Measurements from ENCODE around the gene CFAP61.
A peak's percentile ranks its signal among the peaks of the same experiment; 100 is the strongest.
"Not testable (repeated sequence)": the region's sequence is repeated elsewhere in the genome, so short reads cannot be mapped to it uniquely, and the experiment has no call there.

Gene CFAP61

DNA sequence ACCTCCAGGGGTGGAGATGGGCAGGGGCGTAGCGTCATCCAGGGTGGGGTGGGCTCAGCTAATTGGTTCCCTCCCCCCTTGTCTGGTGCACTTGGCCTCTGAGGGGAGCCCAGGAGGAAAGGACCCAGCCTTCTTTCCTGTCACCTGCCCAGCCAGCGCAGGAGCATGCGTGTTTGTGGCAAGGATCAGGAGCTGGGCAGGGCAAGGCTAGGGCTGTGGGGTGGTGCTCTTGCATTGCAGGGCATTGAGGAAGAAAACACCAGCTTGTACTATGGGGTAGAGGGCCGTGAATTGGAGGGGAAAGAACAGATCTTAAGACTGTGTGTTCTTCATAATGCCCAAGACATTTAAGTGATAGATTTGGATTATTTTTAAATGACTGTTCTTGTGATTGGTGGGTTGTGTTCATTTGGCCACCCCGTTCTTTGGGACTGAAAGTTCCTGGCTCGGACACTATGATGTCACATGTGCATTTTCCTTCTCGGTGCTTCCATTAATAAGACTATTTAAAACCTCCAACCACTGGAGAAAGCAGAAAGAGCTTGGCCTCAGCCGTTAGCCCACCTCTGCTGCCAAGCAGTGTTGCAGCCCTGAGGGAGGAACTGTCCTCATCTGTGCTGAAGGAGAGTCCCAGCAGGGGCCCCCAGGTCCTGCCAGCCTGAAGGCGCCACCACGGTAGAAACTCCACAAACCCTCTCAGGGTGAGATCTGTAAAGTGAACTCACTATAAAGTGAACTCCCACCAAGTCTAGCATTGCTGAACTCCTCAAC, 179.4 kb downstream of the CFAP61 start:
- no peak for DNase-seq (ENCODE audit: low spot score)

DNA sequence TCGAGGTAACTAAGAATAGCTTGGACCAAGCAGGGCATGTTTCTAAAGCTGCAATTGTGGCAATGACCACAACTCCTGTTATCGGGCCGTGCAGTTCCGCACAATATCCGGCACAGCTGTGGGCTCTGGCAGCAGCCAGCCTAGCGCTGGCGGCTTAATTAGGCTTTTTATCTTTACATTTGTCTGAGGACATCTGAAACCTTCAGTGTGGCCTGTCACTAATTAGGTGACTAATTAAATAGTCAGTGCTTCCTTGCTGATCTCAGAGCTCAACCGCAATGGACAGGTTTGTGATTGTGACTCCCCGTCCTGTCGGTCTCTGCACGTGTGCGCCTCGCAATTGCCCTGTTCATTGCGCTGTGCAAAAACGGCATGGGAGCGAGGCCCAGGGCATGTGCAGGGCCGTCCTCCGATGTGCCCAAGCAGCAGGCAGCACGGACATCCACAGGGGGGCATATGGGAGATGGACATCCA, 180.7 kb downstream of the CFAP61 start:
- DNase-seq (ENCODE audit: low spot score): no peak

DNA sequence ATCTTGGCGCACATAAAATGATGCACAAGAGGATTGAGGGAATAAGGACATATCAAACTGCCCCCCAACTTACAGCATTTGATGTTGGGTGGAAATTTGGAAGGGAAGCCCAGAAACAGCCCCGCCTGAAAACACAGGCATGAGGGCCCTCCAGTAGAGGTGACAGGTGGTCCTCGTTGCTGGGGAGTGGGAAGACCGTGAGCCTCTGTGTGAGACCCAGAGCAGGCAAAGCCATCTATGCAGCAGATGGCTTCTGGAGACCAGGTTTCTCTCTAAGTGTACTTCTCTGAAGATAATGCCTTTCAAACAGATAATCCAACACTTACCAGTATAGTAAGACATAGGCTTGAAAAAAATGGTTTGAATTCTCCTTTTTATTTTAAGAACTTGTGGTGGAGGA, 183.3 kb downstream of the CFAP61 start:
- DNase-seq (ENCODE audit: low spot score): no peak

DNA sequence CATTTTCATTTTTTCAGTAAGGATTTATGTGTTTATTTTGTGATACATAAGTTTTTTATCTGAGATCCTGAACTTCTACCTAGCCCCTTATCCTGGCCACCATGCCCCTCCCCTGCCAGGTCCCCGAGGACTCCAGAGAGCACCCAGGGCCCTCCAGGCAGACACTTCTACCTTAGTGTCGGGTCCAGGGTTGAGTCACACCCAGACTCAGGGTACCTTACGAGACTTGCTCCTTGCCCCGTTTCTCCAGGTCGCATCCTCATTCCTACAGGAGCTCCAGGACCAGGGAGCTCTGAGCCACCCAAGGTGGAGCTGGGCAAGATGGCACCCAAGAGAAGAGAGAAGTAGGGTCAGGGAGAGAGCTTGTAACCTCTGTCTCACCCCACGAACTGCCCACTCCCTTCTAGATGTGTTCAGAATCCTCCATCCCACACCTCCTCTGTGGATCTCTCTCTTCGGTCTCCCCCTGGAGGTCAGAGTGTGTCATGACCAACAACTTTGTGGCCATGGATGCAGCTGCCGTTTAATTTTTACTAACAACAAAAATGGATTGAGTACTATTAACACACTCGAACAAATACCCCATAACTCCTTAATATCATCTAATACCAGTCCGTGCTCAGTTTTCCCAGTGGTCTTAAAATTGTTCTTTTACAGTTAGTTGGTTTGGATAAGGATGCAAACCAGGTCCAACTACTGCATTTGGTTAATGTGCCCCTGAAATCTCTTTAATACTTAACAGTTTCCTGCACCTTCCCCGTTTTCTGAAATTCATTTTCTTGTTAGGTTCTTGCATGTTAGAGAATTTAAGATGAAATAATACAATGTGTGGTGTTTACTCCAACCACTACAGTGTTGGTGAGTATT, 185.0 kb downstream of the CFAP61 start:
- DNase-seq (ENCODE audit: low spot score): peak; percentile 72

DNA sequence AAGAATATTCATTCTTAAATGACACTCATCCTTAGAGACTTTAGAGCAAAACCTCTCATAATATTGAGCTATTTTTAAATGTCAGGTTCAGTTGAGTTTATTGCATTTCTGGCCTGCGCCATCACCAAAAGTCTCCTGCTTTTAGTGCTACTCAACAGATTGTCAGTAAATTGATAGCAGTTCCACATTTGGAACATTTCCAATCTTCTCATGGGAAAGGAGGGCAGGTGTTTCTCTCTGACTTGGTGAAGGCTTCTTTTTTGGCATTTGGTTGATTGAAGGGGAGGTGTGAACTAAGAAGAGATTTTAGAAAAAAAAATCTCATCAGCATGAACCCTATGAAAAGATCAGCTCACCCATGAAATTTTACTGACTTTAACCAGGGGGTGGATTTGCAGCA, 189.6 kb downstream of the CFAP61 start:
- DNase-seq (ENCODE audit: low spot score): no peak

DNA sequence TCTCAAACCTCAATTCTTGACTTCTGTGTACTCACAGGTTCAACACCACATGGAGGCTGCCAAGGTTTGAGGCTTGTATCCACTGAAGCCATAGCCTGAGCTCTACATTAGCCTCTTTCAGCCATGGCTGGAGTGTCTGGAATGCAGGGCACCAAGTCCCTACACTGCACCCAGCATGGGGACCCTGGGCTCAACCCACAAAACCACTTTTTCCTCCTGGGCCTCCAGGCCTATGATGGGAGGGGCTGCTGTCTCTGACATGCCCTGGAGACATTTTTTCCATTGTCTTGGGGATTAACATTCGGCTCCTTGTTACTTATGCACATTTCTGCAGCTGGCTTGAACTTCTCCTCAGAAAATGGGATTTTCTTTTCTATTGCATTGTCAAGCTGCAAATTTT, 192.1 kb downstream of the CFAP61 start:
- DNase-seq (ENCODE audit: low spot score): not testable (repeated sequence)

DNA sequence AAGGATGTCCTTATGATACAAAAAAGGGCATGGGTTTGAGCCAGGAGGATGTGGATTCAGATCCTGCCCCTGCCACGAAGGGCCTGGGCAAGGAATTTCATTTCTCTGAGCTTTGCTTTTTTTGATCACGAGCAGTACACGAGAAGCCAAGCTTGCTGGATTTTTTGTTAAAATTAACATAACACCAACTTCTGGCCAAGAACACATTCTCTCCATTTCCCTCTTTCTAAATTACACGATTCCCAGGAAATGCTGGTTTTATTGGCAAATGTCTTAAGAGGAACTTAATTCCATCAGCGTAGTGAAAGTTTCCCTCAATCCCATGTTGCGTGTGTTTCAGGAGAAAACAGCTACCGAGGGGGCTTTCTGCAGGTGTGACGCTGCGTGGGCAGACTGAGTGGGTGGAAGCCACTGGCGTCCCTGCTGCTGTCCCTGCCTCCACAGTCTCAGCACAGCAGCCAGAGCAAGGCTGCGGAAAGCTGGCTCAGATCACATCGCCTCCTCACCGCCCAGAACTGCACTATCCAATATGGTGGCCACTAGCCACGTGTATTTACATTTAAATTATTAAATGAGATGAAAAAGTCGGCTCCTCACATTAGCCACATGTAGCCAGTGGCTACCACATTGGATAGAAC, 194.8 kb downstream of the CFAP61 start:
- DNase-seq (ENCODE audit: low spot score): no peak

DNA sequence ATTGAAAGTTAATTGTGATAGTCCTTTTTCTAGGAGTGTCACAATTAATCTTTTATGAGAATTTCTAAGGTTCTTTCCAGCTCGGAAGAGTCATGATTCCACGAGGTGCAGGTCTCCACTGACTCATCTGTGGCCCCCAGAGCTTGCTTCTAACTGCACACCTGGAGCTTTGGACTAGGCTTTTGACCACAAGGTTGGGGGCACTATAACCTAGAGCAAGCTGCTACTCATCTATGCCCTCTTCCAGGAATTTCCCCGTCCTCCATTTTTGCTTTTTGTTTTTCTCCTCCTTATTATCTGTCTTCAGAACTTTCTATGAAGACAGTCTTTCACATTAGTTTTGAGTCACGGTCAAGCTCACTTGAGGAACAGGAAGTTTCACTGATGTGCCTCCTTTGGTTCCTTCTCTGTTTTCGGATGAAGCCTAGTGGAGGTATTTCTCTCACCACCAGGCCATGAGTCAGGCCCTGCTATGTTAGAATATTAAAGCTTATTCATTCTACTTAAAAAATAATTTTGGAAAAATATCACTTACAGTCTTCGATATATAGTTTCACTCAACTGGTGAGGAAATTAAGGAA, 196.4 kb downstream of the CFAP61 start:
- DNase-seq (ENCODE audit: low spot score): no peak

DNA sequence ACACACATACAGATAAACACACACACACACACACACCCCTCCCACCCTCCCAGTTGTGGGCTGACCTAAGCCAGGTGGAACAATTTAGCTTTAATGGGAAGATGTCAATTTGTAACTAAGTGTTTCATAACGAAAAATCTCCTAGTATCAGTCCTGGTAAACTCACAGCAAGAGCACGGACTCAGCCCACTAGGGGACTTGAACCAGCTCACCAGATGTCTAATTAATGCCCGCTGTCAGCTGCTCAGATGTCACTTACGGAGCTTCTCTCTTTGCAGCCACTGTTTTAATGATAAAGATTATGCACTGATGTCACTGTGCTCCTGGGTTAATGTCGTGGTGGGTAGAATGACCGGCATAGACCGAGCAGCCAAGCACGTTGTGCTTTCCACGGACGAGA, 199.0 kb downstream of the CFAP61 start:
- DNase-seq (ENCODE audit: low spot score): no peak

DNA sequence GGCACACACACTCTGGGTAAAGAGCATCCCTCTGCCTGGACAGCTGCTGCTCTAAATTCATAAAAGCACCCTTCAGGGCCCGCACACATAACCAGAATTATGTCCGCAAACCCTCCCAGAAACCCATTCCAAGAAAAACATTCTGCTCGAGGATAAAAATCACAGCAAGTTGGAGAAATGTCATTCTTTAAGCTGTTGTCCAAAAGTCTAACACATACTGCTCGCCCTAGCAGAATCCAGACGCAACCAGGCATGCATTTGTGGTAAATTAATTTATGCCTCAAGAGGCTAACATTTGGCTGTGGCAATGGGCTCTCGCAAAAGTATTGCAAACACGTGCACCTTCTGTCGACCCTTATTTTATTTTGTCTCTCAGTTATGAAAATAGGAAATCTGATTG, 199.5 kb downstream of the CFAP61 start:
- no peak for DNase-seq (ENCODE audit: low spot score)

DNA sequence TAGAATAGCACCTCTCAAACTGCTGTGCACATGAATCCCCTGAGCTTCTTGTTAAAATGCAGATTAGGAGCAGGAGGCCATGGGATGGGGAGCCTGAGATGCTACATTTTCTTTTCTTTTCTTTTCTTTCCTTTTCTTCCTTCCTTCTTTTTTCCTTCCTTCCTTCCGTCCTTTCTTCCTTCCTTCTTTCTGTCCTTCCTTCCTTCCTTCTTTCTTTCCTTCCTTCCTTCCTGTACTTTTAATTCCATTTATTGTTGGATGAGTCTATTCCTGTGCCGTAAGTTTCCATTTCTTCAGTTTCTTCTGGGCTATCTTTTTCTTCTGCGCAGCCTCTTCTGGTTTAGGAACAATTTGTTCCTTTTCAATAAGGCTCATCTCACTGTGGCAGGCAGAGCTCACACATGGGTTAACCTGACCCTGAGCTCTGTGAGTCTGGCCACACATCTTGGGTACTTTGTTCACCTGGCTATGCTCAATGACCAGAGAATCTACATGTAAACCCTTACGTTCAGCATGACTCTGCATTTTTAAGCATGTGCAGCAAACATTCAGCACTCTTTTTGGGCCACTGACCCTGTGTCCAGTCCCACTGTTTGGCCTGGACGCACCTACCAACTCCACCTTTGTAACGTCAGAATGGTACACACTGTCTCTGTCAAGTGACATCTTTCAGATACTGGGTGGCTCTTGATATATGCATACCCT, 200.9 kb downstream of the CFAP61 start:
- DNase-seq (ENCODE audit: low spot score): no peak

DNA sequence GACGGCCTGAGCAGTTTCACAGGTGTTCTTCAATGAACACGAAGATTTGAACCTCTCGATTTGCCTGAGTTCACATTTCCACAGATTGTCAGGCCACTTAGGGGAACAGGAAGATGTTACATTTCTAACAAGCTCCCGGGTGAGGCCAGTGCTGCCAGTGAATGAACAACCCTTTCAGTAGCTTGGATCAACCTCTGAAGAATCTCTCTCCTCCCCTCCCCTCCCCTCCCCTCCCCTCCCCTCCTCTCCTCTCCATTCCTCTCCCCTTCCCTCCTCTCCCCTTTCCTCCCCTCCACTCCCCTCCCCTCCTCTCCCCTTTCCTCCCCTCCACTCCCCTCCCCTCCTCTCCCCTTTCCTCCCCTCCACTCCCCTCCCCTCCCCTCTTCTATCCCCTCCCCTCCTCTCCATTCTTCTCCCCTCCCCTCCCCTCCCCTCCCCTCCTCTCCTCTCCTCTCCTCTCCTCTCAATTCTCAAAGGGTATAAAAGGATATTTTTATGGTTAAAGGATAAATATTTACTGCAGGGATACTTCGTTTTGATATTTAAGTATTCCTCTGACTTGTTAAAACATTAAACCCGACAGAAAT, 201.5 kb downstream of the CFAP61 start:
- DNase-seq (ENCODE audit: low spot score): no peak

DNA sequence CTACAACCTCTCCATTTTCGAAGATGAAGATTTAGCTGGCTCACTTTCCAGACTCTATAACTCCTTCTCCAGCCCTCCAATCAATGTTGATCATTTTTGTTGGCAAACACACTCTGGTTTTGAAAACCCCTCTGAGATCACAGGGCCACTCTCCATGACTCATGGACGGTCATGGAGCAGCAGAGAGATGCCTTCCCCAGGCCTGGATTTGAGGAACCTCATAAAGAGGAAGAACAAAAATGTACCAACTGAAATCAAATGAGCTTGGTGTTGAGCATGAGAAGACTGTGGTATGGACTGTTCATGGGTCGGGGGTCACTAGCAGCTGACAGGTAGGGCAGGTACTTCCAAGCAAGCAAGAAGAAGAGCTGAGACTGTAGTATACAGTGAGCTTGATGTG, 202.8 kb downstream of the CFAP61 start:
- no peak for DNase-seq (ENCODE audit: low spot score)

DNA sequence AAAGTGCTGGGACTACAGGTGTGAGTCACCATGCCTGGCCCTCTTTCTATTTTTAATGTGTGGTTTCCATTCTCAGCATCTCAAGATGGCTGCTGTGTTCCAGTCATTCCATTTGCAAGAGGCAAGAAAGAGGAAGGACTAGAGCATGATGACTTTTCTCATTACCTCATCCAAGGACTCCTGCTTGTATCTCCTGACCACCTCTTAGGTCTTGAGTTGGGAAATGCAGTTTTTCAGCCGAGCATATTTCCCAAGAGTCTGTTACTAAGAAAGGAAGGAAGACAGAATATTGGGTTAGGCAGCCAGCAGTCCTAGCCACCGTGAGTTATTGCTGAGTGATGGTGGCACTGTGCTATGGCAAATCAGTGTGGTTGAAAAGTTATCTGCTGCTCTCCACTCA, 207.2 kb downstream of the CFAP61 start:
- DNase-seq (ENCODE audit: low spot score): no peak

DNA sequence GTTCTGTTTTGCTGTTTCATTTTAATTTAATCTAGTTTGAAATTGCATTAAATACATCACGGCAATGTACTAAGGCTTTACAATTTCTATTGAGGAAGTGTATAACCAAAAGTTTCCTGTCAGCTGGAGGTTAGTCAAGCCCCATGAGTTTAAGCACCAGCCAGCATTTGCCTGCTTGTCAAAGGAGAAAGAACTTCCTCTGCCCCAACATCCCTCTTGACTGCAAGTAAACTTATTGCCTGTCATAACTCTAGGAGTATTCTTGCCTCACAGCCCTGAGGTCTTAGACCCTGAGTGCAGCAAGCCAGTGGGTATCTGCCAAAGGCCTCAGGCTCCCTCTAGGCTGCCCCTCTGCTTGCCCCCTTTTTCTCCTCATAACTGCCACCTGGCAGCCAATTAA, 208.8 kb downstream of the CFAP61 start:
- peak; percentile 14 for DNase-seq (ENCODE audit: low spot score)

DNA sequence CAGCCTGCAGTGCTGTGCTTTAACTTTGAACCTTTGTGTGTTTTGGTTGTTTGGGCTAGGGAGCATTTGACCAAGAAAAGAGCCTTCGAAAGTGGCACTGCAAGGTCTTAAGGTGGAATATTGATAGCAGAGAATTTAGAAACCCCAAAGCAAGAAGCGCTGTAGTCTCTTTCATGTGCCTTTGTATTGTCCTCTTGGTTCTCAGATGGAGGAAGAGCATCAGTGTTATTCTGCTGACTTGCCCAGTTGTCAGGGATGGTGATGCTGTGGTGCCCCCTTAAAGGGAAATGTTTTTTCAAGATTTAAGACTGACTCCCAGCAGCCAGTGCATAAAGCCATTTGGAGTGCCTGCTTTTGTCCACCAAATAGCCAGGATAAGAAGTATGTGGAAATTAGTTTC, 212.9 kb downstream of the CFAP61 start:
- DNase-seq (ENCODE audit: low spot score): no peak

DNA sequence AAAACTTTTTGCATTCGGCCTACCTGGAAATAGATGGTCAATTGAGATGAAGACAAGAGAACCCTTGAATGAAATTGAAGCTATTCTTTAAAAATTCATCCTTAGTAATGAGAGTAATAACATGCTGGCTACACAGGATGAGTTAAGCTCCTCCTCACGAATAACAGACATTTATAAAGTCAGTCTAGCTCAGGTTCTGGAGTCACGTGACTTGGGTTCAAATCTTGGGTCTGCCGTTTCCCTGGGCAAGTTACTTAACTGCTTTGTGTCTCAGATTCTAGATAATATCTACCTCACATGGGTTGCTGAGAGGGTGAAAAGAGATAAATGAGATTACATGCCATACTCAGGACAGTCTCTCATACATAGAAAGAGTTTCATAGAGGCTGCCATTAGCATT, 214.2 kb downstream of the CFAP61 start:
- no peak for DNase-seq (ENCODE audit: low spot score)

DNA sequence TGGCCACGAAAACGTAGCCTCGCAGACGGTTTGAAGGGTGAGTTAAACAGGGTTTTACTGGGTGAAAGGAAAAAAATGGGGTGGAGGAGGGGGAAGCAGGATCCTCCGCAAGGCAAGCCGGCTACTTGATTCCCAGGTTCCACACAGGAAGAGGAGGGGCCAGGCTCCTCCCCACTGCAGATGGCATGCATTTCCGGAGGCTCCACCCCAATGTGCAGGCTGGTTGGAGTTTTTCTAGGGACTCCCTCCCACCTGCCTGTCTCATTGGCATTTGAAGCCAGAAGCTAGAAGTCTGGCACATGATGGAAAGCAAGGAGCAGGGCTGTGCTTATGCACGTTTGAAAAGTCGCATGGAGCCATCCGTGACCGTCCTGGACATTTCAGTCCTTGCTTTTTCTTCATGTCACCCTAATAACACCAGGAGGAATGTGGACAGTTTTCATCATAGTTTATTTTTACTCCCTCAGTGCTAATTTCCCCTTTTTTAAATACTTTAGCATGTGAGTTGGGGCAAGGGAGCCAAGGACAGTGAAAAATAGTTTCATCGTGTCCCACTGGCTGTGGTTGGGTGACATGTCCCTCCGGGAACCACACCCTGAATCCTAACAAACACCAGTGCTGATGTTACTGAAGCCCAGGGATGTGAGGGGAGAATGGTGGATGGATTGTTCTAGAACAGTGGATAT, 215.5 kb downstream of the CFAP61 start:
- no peak for DNase-seq (ENCODE audit: low spot score)

DNA sequence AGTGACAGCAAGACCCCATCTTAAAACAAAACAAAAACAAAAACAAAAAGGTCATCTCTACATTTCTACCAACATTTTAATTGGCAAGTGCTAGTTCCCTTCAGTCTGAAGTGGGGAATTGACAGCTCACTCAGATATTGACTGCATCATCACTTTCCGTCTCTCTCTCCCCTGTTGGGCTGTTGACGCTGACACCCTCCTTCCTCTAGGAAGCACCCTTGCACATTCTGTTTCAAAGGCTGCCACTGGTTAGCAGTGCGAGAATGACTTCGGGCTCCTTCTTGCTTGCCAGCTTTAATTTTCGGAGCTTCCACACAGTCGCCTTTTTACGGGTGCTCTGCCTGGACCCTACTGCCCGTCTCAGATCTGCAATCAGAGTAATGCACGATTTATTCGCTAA, 218.9 kb downstream of the CFAP61 start:
- DNase-seq (ENCODE audit: low spot score): no peak

DNA sequence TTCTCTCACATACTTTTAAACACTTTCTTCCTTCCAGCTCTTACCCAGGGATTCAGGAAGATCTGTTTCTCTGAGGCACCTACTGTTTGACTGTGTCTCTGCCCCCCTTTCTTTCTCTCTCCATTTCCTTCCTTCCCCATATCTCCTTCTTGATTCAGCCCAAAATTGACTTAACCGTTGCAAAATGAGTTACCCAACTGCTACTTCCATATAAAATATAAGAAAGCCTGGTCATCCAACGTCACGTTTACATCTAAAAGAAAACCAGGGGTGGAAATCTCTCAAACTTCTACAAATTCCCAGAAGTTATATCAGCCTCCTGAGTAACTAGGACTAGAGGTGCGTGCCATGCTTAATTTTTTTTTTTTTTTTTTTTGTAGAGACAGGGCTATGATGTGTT, 220.4 kb downstream of the CFAP61 start:
- DNase-seq (ENCODE audit: low spot score): no peak

DNA sequence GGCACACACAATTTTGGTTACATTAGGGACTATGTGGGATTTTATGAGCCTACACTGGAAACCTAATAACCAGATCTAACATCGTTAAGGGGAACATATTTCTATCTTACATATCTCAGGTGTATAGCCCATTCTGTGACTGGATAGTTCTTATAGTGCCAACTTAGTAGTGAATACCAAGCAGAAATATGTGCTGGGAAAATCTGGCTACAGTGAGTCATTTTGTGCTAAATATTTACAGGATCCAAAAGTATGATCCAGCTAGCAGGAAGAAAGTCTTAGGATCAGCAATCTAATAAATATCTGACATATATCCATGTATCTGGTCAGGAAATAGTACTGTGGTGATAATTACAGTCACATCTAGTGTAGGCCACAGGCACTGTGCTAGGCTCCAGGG, 221.0 kb downstream of the CFAP61 start:
- no peak for DNase-seq (ENCODE audit: low spot score)

All from NAMALWA (cell line).